HEK293 (cell line): ENCODE results near the gene SPRED2.

ENCODE experiments used
- CTCF ChIA-PET: fragments of 350-600 bp; formaldehyde crosslinking; extraction: SDS; loops from one replicate; lab custom pipeline; 2021; ENCODE audit warnings: antibody characterized with exemption; lab: Yijun Ruan, JAX
- POLR2A ChIA-PET: fragments of 300-600 bp; formaldehyde crosslinking; extraction: SDS; loops from one replicate; lab custom pipeline; 2020; ENCODE audit warnings: antibody characterized with exemption, inconsistent platforms; lab: Yijun Ruan, JAX
- H3K27ac ChIP-seq: fragments of 200-500 bp; sonication (Bioruptor generic); 2 replicates; pipeline ENCODE4 v1.5.1; 2014; ENCODE audit warnings: low read depth, low read length, control low read depth, inconsistent platforms; ENCODE audit errors: extremely low read depth
- H3K36me3 ChIP-seq, 2 experiments: fragments of 200-500 bp in 1 of 2; sonication (Bioruptor generic) in 1 of 2; 1 replicate in 1 of 2; 2 replicates in 1 of 2; pipeline ENCODE4 v1.5.1; 2014 to 2017; ENCODE audit warnings: inconsistent platforms in 2 of 2, low read length in 2 of 2; ENCODE audit not compliant: control insufficient read depth in 2 of 2, insufficient read depth in 1 of 2
- H3K4me1 ChIP-seq: fragments of 200-500 bp; sonication (Bioruptor generic); 2 replicates; pipeline ENCODE4 v1.5.1; 2014; ENCODE audit warnings: mild to moderate bottlenecking, low read length, inconsistent platforms; ENCODE audit not compliant: control insufficient read depth, insufficient read depth
- H3K4me3 ChIP-seq: 2 replicates; pipeline ENCODE4 v1.5.1; 2011; ENCODE audit warnings: low read depth, mild to moderate bottlenecking, control low read depth, low read length, moderate library complexity
- H3K9me3 ChIP-seq: fragments of 200-500 bp; sonication (Bioruptor generic); 2 replicates; pipeline ENCODE4 v1.5.1; 2014; ENCODE audit warnings: low read depth, low read length, inconsistent platforms; ENCODE audit not compliant: control insufficient read depth, insufficient read depth
- GLI4 ChIP-seq: fragments of 450-650 bp; formaldehyde crosslinking; IDR thresholded peaks from 2 replicates; pipeline ENCODE4 v1.5.1; 2016; ENCODE audit warnings: missing biosample characterization, missing genetic modification characterization
- GLIS1 ChIP-seq: fragments of 450-650 bp; formaldehyde crosslinking; IDR thresholded peaks from 2 replicates; pipeline ENCODE4 v1.5.1; 2016; ENCODE audit warnings: missing biosample characterization, missing genetic modification characterization
- SCRT1 ChIP-seq: fragments of 450-650 bp; formaldehyde crosslinking; IDR thresholded peaks from 2 replicates; pipeline ENCODE4 v1.5.1; 2016; ENCODE audit warnings: missing biosample characterization, missing genetic modification characterization, borderline replicate concordance
- SP2 ChIP-seq: fragments of 450-650 bp; formaldehyde crosslinking; IDR thresholded peaks from 2 replicates; pipeline ENCODE4 v1.5.1; 2016; ENCODE audit warnings: missing biosample characterization, missing genetic modification characterization
- ZBTB17 ChIP-seq: fragments of 450-650 bp; formaldehyde crosslinking; IDR thresholded peaks from 2 replicates; pipeline ENCODE4 v1.5.1; 2016; ENCODE audit warnings: missing biosample characterization, missing genetic modification characterization
- ZBTB20 ChIP-seq: fragments of 450-650 bp; formaldehyde crosslinking; IDR thresholded peaks from 2 replicates; pipeline ENCODE4 v1.5.1; 2016; ENCODE audit warnings: missing biosample characterization, missing genetic modification characterization
- ZBTB21 ChIP-seq: fragments of 450-650 bp; formaldehyde crosslinking; IDR thresholded peaks from 2 replicates; pipeline ENCODE4 v1.5.1; 2017; ENCODE audit warnings: missing biosample characterization, missing genetic modification characterization
- ZBTB44 ChIP-seq: fragments of 450-650 bp; IDR thresholded peaks from 2 replicates; pipeline ENCODE4 v1.5.1; 2018; ENCODE audit warnings: missing biosample characterization, mild to moderate bottlenecking, missing genetic modification characterization
- ZFHX2 ChIP-seq: fragments of 450-650 bp; formaldehyde crosslinking; conservative IDR thresholded peaks from 2 replicates; pipeline ENCODE4 v1.5.1; 2016; ENCODE audit warnings: missing biosample characterization, missing genetic modification characterization
- ZNF146 ChIP-seq: fragments of 450-650 bp; formaldehyde crosslinking; IDR thresholded peaks from 2 replicates; pipeline ENCODE4 v1.5.1; 2016; ENCODE audit warnings: missing biosample characterization, missing genetic modification characterization
- ZNF202 ChIP-seq: fragments of 450-650 bp; formaldehyde crosslinking; IDR thresholded peaks from 2 replicates; pipeline ENCODE4 v1.5.1; 2016; ENCODE audit warnings: missing biosample characterization, missing genetic modification characterization, borderline replicate concordance
- ZNF214 ChIP-seq: fragments of 450-650 bp; formaldehyde crosslinking; IDR thresholded peaks from 2 replicates; pipeline ENCODE4 v1.5.1; 2017; ENCODE audit warnings: missing biosample characterization, mild to moderate bottlenecking, missing genetic modification characterization, borderline replicate concordance
- ZNF223 ChIP-seq: fragments of 450-650 bp; formaldehyde crosslinking; IDR thresholded peaks from 2 replicates; pipeline ENCODE4 v1.5.1; 2016; ENCODE audit warnings: missing biosample characterization, missing genetic modification characterization
- ZNF23 ChIP-seq: fragments of 450-650 bp; formaldehyde crosslinking; IDR thresholded peaks from 2 replicates; pipeline ENCODE4 v1.5.1; 2016; ENCODE audit warnings: missing biosample characterization, missing genetic modification characterization, borderline replicate concordance
- ZNF280C ChIP-seq: fragments of 450-650 bp; formaldehyde crosslinking; IDR thresholded peaks from 2 replicates; pipeline ENCODE4 v1.5.1; 2016; ENCODE audit warnings: missing biosample characterization, missing genetic modification characterization
- ZNF324 ChIP-seq: fragments of 450-650 bp; formaldehyde crosslinking; IDR thresholded peaks from 2 replicates; pipeline ENCODE4 v1.5.1; 2016; ENCODE audit warnings: missing biosample characterization, missing genetic modification characterization
- ZNF335 ChIP-seq: fragments of 450-650 bp; formaldehyde crosslinking; conservative IDR thresholded peaks from 2 replicates; pipeline ENCODE4 v1.5.1; 2016; ENCODE audit warnings: missing biosample characterization, missing genetic modification characterization
- ZNF341 ChIP-seq: fragments of 450-650 bp; formaldehyde crosslinking; IDR thresholded peaks from 2 replicates; pipeline ENCODE4; 2016; ENCODE audit warnings: low read depth, missing biosample characterization, missing genetic modification characterization
- ZNF398 ChIP-seq: fragments of 450-650 bp; formaldehyde crosslinking; IDR thresholded peaks from 2 replicates; pipeline ENCODE4 v1.5.1; 2017; ENCODE audit warnings: missing biosample characterization, missing genetic modification characterization
- ZNF473 ChIP-seq: fragments of 450-650 bp; formaldehyde crosslinking; IDR thresholded peaks from 2 replicates; pipeline ENCODE4 v1.5.1; 2017; ENCODE audit warnings: missing biosample characterization, missing genetic modification characterization
- ZNF530 ChIP-seq: fragments of 450-650 bp; formaldehyde crosslinking; IDR thresholded peaks from 2 replicates; pipeline ENCODE4 v1.5.1; 2016; ENCODE audit warnings: low read depth, missing biosample characterization, missing genetic modification characterization
- ZNF548 ChIP-seq: fragments of 450-650 bp; formaldehyde crosslinking; IDR thresholded peaks from 2 replicates; pipeline ENCODE4 v1.5.1; 2016; ENCODE audit warnings: missing biosample characterization, missing genetic modification characterization
- ZNF621 ChIP-seq: fragments of 450-650 bp; formaldehyde crosslinking; IDR thresholded peaks from 2 replicates; pipeline ENCODE4 v1.5.1; 2017; ENCODE audit warnings: missing biosample characterization, missing genetic modification characterization
- ZNF677 ChIP-seq: fragments of 450-650 bp; IDR thresholded peaks from 2 replicates; pipeline ENCODE4 v1.5.0; 2018; ENCODE audit warnings: missing biosample characterization, mild to moderate bottlenecking, missing genetic modification characterization, moderate library complexity
- ZNF791 ChIP-seq: fragments of 450-650 bp; formaldehyde crosslinking; IDR thresholded peaks from 2 replicates; pipeline ENCODE4 v1.5.1; 2016; ENCODE audit warnings: missing biosample characterization, missing genetic modification characterization
- ZNF837 ChIP-seq: fragments of 450-650 bp; formaldehyde crosslinking; IDR thresholded peaks from 2 replicates; pipeline ENCODE4 v1.5.1; 2016; ENCODE audit warnings: missing biosample characterization, missing genetic modification characterization
- TF ChIP-seq, protein P1 (sequence below): IDR thresholded peaks from 2 replicates; pipeline ENCODE4 v1.6.1; 2011; ENCODE audit warnings: mild to moderate bottlenecking, low read depth, low read length, borderline replicate concordance

Gene SPRED2

GRCh38 chr2:65296971-65297370 lies 135.4 kb downstream of the SPRED2 start:
- Histone ChIP-seq H3K27ac (no peak overlapping the region), H3K4me1 (peaks cover 12% of the 10 kb centered on the region), H3K9me3 (no peaks in the 10 kb centered on the region), H3K4me3 (no peak overlapping the region), H3K36me3 (no peaks in the 10 kb centered on the region)
- ChIA-PET CTCF (no interaction called here), POLR2A (interaction anchor here (0.7 to 1.0 kb wide), 2 partner anchors 12 to 135 kb away, joined by 3 read pairs; partner anchors contain the start of gene SPRED2)
- no peak for TF ChIP-seq ZNF23 (tag by site-specific recombination)
- no peak for TF ChIP-seq ZBTB21 (tag by site-specific recombination)
- TF ChIP-seq GLI4 (tag by site-specific recombination) = no peak
- no peak for TF ChIP-seq ZNF324 (tag by site-specific recombination)
- TF ChIP-seq ZNF214 (tag by site-specific recombination) = no peak
- TF ChIP-seq ZNF335 (tag by site-specific recombination) = no peak
- no peak for TF ChIP-seq ZNF677 (tag by site-specific recombination)
- no peak for TF ChIP-seq ZNF837 (tag by site-specific recombination)
- TF ChIP-seq ZNF146 (tag by site-specific recombination) = no peak
- TF ChIP-seq ZFHX2 = no peak
- no peak for TF ChIP-seq ZNF202 (tag by site-specific recombination)
- TF ChIP-seq ZBTB44 (tag by site-specific recombination) = no peak
- no peak for TF ChIP-seq ZNF341 (tag by site-specific recombination)
- TF ChIP-seq, protein P1, sequence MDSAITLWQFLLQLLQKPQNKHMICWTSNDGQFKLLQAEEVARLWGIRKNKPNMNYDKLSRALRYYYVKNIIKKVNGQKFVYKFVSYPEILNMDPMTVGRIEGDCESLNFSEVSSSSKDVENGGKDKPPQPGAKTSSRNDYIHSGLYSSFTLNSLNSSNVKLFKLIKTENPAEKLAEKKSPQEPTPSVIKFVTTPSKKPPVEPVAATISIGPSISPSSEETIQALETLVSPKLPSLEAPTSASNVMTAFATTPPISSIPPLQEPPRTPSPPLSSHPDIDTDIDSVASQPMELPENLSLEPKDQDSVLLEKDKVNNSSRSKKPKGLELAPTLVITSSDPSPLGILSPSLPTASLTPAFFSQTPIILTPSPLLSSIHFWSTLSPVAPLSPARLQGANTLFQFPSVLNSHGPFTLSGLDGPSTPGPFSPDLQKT = no peak
- TF ChIP-seq SP2 = no peak
- no peak for TF ChIP-seq ZNF223 (tag by site-specific recombination)
- no peak for TF ChIP-seq ZNF280C
- TF ChIP-seq ZNF473 (tag by site-specific recombination) = no peak
- no peak for TF ChIP-seq ZNF621 (tag by site-specific recombination)

GRCh38 chr2:65294701-65295100 lies 137.7 kb downstream of the SPRED2 start:
- POLR2A ChIA-PET = no interaction called here
- CTCF ChIA-PET = interaction anchor here (1.2 kb wide), 1 partner anchor 17 kb away, joined by 4 read pairs; no protein-coding TSS in a partner anchor

More at GRCh38 chr2:65294701-65295100, 137.7 kb downstream of the SPRED2 start:
- TF ChIP-seq ZNF548 (tag by site-specific recombination) (no peak), GLIS1 (0 out of 2 replicates have a peak, but pooled peaks have one; percentile 7), ZNF398 (tag by site-specific recombination) (peak; percentile 60; the same call in 1 of the 2 replicates), ZNF530 (tag by site-specific recombination) (no peak), ZBTB20 (tag by site-specific recombination) (0 out of 2 replicates have a peak, but pooled peaks have one; percentile 33), SCRT1 (tag by site-specific recombination) (no peak), ZBTB17 (tag by site-specific recombination) (peak; percentile 21; the same call in 1 of the 2 replicates), ZNF791 (tag by site-specific recombination) (0 out of 2 replicates have a peak, but pooled peaks have one; percentile 16)
- Histone ChIP-seq H3K4me3 (no peak overlapping the region), H3K4me1 (no peaks in the 10 kb centered on the region; the same call in 1 of the 2 replicates), H3K9me3 (no peaks in the 10 kb centered on the region), H3K36me3 (no peaks in the 10 kb centered on the region), H3K27ac (no peak overlapping the region)
